ENCODE measurements around the gene DEPDC1B.
"Not testable (repeated sequence)": the region's sequence is repeated elsewhere in the genome, so short reads cannot be mapped to it uniquely, and the experiment has no call there.

DEPDC1B gene
- total RNA-seq = 0.33 to 2.6 (median 0.58) reads per million in 3 experiments

- peak; percentile 81 for DNase-seq
Measured at GRCh38 chr5:60699609-60700415, at the start of gene DEPDC1B. Gene DEPDC1B, minus strand, starts transcription at chr5:60700166. Its CDS starts 73 bp downstream, at chr5:60700093.

- DNase-seq = no peak
Measured at GRCh38 chr5:60744682-60745081, 44.7 kb upstream of the DEPDC1B start.

- DNase-seq = no peak
Measured at GRCh38 chr5:60743511-60744314, 43.7 kb upstream of the DEPDC1B start.

- DNase-seq = no peak
Measured at GRCh38 chr5:60740322-60740721, 40.4 kb upstream of the DEPDC1B start.

- no peak for DNase-seq
Measured at GRCh38 chr5:60738933-60739332, 39.0 kb upstream of the DEPDC1B start.

GRCh38 chr5:60738461-60738860 is 38.5 kb upstream of the DEPDC1B start:
- no peak for DNase-seq

GRCh38 chr5:60730858-60731257 is 30.9 kb upstream of the DEPDC1B start:
- not testable (repeated sequence) for DNase-seq

GRCh38 chr5:60727033-60727679 is 27.2 kb upstream of the DEPDC1B start:
- no peak for DNase-seq

GRCh38 chr5:60724126-60724525 is 24.2 kb upstream of the DEPDC1B start:
- no peak for DNase-seq

GRCh38 chr5:60722416-60722815 is 22.4 kb upstream of the DEPDC1B start:
- DNase-seq = no peak

GRCh38 chr5:60719329-60719728 is 19.4 kb upstream of the DEPDC1B start:
- no peak for DNase-seq

GRCh38 chr5:60718166-60718892 is 18.4 kb upstream of the DEPDC1B start:
- DNase-seq = no peak

- DNase-seq = not testable (repeated sequence)
Measured at GRCh38 chr5:60715201-60715928, 15.4 kb upstream of the DEPDC1B start.

GRCh38 chr5:60712950-60713349 is 13.0 kb upstream of the DEPDC1B start:
- no peak for DNase-seq

GRCh38 chr5:60711892-60712291 is 11.9 kb upstream of the DEPDC1B start:
- not testable (repeated sequence) for DNase-seq

- DNase-seq = no peak
Measured at GRCh38 chr5:60710362-60710761, 10.4 kb upstream of the DEPDC1B start.

GRCh38 chr5:60705144-60705543 is 5.2 kb upstream of the DEPDC1B start:
- DNase-seq = no peak

- no peak for DNase-seq
Measured at GRCh38 chr5:60703944-60704343, 4.0 kb upstream of the DEPDC1B start.

- DNase-seq = no peak
Measured at GRCh38 chr5:60701321-60701968, 1.5 kb upstream of the DEPDC1B start.

- no peak for DNase-seq
Measured at GRCh38 chr5:60700416-60700757, 421 bp upstream of the DEPDC1B start.

GRCh38 chr5:60699288-60699608 is 718 bp downstream of the DEPDC1B start:
- no peak for DNase-seq

GRCh38 chr5:60698336-60698735 is 1.6 kb downstream of the DEPDC1B start:
- DNase-seq = no peak
